HL-60/S4 (cell line): ENCODE measurements around the gene SNAPC5.
"Not testable (repeated sequence)": the region's sequence is repeated elsewhere in the genome, so short reads cannot be mapped to it uniquely, and the experiment has no call there.

Source experiments
- in situ Hi-C: fragments of 300-500 bp; cut with MboI; formaldehyde crosslinking; loops from 2 replicates; pipeline ENCODE4 v1.14.3; 2022; ENCODE audit warnings: low sequenced_read_pairs

The SNAPC5 gene

GRCh38 chr15:66494262-66494661 is 3.3 kb downstream of the SNAPC5 start:
- in situ Hi-C loops, result loop anchor here (10.0 kb wide), 1 partner anchor 139 kb away; the partner anchor contains the start of gene TIPIN

- in situ Hi-C loops, result loop anchor here (10.0 kb wide), 1 partner anchor 137 kb away; the partner anchor contains the start of gene TIPIN
Measured at GRCh38 chr15:66491846-66492245, 5.7 kb downstream of the SNAPC5 start.

GRCh38 chr15:66489179-66489791 is 8.3 kb downstream of the SNAPC5 start:
- in situ Hi-C loops, result no loop called here

- in situ Hi-C loops, result no loop called here
Measured at GRCh38 chr15:66488525-66488924, 9.0 kb downstream of the SNAPC5 start.

DNA sequence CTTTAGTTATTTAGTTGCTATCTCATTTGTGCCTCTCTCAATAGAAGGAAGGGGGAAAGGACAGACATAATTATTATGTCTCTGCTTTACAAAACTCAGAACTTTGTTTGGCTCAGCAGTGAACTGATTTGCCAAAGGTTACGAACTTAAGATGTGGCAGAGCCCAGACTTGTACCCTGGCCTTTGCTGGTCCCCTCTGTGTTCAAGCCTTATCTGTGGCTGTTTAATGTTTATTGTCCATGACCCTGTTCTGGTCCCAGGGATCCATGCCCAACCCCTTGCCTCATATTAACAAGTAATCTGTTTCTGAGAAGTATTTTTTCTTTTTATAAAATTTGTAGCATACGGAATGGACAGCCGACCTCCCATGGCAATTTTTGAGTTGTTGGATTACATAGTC is 10.7 kb downstream of the SNAPC5 start:
- in situ Hi-C loops, result no loop called here

DNA sequence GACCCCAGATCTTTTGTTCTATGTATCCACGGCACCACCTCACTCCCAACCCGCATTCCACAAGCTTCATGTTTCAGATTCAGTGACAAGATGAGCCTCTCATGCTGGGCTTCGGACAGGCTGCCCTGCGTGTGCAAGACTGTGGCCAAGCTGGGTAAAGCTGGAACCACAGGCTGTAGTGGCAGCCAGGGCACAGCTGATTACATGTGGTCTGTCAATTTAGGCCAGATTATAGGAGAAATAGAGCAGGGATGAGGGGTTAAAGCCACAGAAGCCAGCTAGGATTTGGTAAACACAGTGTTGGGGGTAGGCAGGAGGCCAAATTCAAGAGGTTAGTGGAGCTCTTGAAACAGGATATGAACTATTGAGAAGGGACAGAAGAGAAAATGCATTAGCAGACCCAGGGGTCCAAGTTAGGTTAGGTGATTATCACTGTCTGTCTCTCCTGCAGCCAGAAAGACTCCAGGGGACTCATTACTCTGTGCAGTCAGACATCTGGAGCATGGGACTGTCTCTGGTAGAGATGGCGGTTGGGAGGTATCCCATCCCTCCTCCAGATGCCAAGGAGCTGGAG is 12.9 kb downstream of the SNAPC5 start:
- in situ Hi-C loops, result no loop called here

GRCh38 chr15:66483131-66483566 is 14.4 kb downstream of the SNAPC5 start:
- in situ Hi-C loops, result no loop called here

- in situ Hi-C loops, result no loop called here
Measured at GRCh38 chr15:66482539-66482938, 15.0 kb downstream of the SNAPC5 start.

DNA sequence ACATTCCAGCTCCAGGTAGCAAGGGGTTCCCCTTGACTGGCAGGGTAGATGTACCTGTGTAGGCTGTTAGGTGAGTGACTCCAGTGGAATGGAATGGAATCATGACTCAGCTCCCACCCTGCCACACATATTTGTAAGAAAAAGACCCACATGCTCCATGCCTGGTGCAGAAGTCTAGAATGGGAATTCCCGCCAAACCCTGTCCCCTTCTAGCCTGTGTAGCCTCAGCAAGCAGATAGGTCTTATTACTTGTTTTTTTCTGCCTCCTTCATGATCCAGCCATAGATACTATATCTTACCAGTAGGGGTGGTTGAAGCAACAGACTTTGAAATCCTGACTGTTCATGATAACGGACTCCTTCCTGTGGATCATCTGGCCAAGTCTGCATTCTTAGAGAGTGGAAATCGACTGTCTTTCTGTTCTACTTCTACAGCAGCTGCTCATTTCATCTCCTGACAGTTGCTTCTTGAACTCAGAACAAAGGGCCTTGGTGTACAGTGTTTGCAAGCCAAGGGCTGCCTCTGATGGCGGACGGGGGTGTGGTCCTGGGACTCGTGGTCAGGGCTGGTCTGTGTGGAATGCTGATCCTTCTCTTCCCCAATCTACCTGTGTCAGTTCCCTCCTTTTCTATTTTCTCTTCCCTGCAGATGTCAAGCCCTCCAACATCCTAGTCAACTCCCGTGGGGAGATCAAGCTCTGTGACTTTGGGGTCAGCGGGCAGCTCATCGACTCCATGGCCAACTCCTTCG is 16.3 kb downstream of the SNAPC5 start:
- in situ Hi-C loops, result no loop called here

- in situ Hi-C loops, result no loop called here
Measured at GRCh38 chr15:66480267-66480666, 17.3 kb downstream of the SNAPC5 start.

DNA sequence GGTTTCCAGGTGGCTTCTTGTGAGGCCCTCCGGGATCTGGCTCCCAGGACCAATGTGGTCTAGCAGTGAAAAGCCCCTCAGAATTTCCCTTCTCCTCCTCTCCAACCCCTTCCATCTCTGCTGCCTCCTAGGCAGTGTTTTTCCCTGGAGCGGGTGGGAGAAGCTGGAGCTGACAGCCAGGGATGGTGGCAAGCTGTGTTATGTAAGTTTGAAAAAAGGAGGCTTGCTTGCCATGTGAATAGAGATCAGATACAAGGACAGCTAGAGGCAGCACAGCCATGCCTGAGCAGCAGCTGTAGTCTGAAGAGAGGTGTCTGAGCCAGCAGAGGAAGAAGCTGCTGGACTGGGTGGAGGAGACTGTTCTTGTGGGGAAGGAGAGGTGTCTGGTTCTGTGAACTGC is 20.6 kb downstream of the SNAPC5 start:
- in situ Hi-C loops, result no loop called here

GRCh38 chr15:66476535-66476934 is 21.0 kb downstream of the SNAPC5 start:
- in situ Hi-C loops, result no loop called here

DNA sequence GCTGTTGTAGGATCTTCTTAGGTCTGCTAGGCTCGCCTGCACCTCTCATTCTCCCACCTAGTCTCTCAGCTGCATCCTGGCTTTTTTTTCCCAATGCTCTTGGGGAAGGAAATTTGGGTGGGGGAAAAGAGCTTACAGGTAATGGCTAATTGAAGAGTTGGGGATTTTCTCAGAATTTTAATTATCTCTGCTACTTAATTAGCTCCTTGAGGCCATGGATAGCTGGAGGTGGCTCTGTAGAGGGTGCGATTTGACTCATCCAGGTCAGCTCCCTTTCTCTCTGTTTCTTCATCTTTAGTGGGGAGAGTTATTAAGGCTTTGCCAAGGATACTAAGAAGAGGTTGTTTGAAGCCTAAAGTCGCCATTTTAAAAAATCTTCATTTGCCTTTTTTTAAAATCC is 22.6 kb downstream of the SNAPC5 start:
- in situ Hi-C loops, result no loop called here

DNA sequence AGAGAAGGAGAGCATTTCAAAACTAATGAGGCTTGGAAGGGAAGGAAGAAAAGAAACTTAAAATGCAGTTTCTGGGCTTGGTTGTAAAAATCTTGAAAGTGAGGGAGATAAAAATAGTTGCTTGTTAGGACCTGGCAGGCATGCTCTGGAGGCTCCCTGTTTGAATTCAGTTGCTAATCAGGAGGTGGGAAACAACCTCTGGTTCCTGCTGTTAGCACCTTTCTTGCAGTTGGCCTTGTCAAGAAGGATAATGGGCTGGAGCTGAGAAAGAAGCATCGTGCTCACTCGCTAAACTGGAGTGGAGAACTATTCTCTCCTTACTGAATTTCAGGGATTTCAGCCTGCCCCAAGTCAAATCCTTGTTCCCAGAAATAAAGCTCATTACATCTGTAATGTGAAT is 23.4 kb downstream of the SNAPC5 start:
- in situ Hi-C loops, result no loop called here

DNA sequence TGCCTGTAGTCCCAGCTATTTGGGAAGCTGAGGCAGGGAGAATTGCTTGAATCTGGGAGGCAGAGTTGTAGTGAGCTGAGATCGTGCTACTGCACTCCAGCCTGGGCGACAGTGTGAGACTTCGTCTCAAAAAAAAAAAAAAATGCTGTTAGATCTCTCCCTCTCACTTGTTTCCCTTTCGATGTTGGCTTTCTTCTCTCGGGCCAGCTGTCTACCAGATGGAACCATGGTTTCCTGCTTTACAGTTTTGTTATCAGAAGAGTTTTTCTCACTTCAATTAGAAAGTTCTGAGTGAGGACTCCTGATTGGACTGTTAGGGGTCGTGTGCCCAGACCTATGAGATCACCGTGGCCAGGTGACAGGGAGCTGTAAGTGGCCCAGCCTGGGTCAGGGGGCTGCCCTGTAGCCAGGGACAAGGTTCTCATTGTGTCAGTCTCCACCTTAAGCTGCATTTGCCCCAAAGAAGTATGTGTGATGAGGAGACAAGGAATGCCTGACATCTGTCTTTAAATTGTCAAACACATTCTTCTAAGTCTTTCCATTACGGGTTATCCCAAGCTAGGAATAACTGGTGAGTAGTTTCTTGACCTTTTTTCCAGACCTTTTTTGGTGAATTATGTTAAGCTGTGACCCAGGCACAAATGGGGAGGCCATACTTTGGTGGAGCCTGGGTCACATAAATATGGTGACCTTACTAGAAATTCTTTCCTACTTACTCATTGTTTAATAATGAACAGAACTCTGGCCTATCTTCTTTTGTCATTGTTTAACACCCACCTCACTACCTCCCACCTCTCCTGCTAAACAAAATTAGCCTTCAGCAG is 25.2 kb downstream of the SNAPC5 start:
- in situ Hi-C loops, result no loop called here

DNA sequence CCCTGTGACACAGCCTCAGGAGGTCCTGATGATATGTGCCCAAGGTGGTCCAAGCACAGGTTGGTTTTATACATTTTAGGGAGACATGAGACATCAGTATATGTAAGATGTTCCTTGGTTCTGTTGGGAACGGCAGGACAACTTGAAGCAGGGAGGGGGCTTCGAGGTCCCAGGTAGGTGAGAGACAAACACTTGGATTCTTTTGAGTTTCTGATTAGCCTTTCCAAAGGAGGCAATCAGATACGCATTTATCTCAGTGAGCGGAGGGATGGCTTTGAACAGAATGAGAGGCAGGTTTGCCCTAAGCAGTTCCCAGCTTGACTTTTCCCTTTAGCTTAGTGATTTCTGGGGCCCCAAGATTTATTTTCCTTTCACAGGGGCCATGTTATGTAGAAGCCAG is 26.7 kb downstream of the SNAPC5 start:
- in situ Hi-C loops, result not testable (repeated sequence)

GRCh38 chr15:66467162-66468040 is 30.2 kb downstream of the SNAPC5 start:
- in situ Hi-C loops, result not testable (repeated sequence)

GRCh38 chr15:66465294-66465693 is 32.3 kb downstream of the SNAPC5 start:
- in situ Hi-C loops, result not testable (repeated sequence)

DNA sequence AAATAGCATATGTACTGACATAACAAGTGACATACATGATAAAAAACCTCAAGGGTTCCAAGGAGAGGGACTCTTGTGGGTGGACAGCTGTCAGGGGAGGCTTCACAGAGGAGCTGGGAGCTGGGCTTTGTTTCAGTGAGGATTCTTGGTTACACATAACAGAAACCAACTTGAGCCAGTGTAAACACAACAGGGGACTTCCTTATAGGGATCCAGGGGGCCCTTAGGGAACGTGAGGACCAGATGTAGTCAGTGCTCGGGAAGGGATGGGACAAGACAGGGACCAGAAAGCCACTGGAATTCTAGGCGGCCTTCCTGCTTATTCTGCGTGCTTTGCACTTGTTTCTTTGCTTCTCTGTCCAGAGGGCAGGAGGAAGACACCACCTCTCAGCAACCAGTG is 34.9 kb downstream of the SNAPC5 start:
- in situ Hi-C loops, result no loop called here

DNA sequence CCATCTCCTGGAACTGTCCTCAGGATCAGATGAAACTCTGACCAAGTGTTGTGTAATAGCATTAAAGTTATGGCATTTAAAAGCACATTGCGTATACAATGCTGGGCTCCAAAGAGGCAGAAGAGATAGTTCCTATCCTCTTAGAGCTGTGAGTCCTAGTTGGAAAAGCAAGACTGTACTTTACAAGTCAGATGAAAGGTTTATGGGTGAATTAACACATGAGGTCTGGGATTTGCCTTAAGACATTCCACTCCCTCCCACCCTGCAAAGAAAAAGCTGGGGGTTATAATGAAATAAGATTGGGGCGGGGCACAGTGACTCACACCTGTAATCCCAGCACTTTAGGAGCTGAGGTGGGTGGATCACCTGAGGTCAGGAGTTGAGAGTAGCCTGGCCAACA is 35.6 kb downstream of the SNAPC5 start:
- in situ Hi-C loops, result no loop called here
